Measurements from ENCODE around the gene SLC22A16.
A peak's percentile ranks its signal among the peaks of the same experiment; 100 is the strongest.

The SLC22A16 gene

DNA sequence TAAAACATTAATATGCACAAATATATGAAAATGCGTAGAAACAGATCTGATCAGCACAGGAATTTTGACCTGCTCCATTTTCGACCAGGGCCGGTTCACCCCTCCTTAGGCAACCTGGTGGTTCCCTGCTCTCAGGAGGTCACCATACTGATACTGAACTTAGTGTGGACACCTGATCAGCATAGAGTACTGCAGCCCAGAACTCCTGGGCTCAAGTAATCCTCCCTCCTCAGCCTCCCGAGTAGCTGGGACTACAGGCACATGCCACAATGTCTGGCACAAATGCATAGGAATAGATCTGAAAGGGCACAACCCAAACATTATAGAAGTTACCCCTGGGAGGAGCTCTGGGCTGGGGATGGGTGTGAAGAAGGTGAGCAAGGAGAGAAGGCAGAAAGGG lies 36.4 kb downstream of the SLC22A16 start:
- DNase-seq = no peak

DNA sequence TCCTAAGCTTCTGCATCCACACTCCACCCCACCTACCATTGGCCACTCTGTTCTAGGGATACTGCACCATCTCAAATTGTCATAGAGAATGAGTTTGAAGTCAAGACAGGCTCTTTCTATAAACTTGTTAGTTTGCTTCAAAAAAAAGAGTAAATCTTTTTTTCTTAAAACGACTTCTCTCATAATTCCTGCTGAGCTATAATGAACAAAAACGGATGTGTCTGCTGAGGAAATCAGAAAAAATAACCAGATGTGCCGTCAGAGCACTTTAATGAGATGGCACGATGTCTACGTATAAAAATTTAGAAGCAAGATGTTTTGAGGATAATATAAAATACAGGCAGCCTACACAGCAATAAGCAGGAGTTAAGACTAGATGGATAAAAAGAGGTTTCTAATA lies 37.1 kb downstream of the SLC22A16 start:
- DNase-seq = no peak

- DNase-seq = no peak
Measured at GRCh38 chr6:110434961-110435602, 41.3 kb downstream of the SLC22A16 start.

GRCh38 chr6:110432285-110432900 lies 44.0 kb downstream of the SLC22A16 start:
- peak; percentile 66 for DNase-seq

- no peak for DNase-seq
Measured at GRCh38 chr6:110430741-110431140, 45.7 kb downstream of the SLC22A16 start.

DNA sequence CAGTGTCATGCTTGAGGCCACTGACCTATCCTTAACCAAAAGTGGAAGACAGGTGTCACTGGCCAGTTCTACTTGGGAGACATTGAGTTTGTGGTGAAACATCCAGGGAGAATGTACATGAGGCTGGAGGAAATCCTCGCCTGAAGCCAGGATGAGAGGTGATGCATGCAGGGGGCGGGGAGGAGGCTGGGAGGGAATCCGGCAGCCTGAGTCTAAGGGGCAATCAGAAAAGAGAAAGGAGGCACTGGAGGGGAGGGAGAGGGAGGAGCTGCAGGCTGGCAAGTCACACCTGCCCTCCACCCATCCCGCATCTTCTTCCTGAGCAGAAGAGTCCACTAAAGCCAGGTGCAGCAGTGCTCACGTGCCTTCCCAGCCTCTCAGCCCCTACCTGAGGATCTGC lies 46.2 kb downstream of the SLC22A16 start:
- no peak for DNase-seq

- DNase-seq = no peak
Measured at GRCh38 chr6:110428153-110428552, 48.3 kb downstream of the SLC22A16 start.

GRCh38 chr6:110425816-110426215 lies 50.6 kb downstream of the SLC22A16 start:
- DNase-seq = no peak

GRCh38 chr6:110422444-110422822 lies 54.0 kb downstream of the SLC22A16 start:
- DNase-seq = peak; percentile 42

- DNase-seq = peak; percentile 91
Measured at GRCh38 chr6:110421749-110422443, 54.5 kb downstream of the SLC22A16 start.

GRCh38 chr6:110419028-110419739 lies 57.2 kb downstream of the SLC22A16 start:
- DNase-seq = peak; percentile 20

GRCh38 chr6:110418594-110418993 lies 57.8 kb downstream of the SLC22A16 start:
- DNase-seq = no peak

- peak; percentile 42 for DNase-seq
Measured at GRCh38 chr6:110415086-110415916, 61.1 kb downstream of the SLC22A16 start, which contains the start of gene DDO. Gene DDO (minus strand): TSS chr6:110415575. CDS start chr6:110413462, 2,113 bp downstream.

GRCh38 chr6:110414669-110415068 lies 61.7 kb downstream of the SLC22A16 start:
- DNase-seq = no peak

DNA sequence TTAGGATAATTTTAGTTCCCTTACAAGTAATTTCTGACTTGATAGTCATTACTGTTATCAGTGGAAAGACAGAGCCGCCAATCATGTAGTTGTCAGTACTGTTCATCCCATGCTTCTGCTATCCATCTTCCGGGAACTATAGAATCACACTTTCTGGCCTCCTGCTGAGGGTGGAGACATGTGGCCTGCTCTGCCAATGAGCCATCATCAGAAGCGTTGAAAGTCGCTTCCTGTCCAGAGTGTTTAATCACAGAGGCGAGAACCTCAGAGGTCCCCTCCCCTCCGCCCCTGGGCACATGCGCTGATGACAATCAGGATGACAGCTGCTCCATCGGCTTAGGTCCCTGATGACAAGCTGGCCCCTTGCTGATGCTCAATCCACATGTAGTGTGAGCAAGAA lies 64.1 kb downstream of the SLC22A16 start:
- no peak for DNase-seq

GRCh38 chr6:110410511-110410910 lies 65.9 kb downstream of the SLC22A16 start:
- DNase-seq = no peak

GRCh38 chr6:110409794-110410193 lies 66.6 kb downstream of the SLC22A16 start:
- no peak for DNase-seq

GRCh38 chr6:110408901-110409300 lies 67.5 kb downstream of the SLC22A16 start:
- no peak for DNase-seq

- no peak for DNase-seq
Measured at GRCh38 chr6:110404607-110405006, 71.8 kb downstream of the SLC22A16 start.

- no peak for DNase-seq
Measured at GRCh38 chr6:110401585-110402176, 74.7 kb downstream of the SLC22A16 start.

DNA sequence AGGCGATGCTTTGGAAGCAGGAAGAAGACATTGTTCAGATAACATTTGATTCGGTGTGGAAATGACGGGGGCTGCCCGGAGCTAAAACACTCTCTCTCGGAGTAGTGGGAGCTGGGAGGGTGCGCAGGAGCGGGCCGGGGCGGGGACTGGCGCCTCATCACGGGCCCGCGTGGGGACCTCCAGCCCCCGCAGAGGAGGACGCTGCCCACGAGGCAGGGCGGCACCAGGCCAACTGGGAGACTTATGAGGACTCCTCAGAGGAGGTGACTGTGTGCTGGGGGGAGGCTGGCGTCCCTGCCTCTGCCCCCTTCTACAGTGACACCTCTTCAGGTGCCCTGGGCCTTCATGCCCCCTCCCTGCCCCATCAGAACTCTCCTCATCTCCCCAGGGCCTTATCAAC lies 76.2 kb downstream of the SLC22A16 start:
- no peak for DNase-seq

Measured in GF-D8 (cell line).